CD14-positive monocyte (primary cell): Measurements from ENCODE around the gene NKG7. TPM values are rescaled to one million over a fixed set of nuclear protein-coding genes. Genes with fewer than 3 reads are reported as not detected.

Experiments
- DNase-seq, 3 donors: peaks; one replicate each; pipeline ENCODE4 v3.0.0-alpha.2; 2011 to 2022
- H2AFZ ChIP-seq: 2 replicates; pipeline ENCODE4 v1.6.0; 2012; ENCODE audit warnings: mild to moderate bottlenecking, low read depth, low read length, inconsistent platforms; ENCODE audit not compliant: insufficient read depth, poor library complexity, severe bottlenecking
- H3K27ac ChIP-seq, 2 donors: 1 replicate in 1 of 2; 2 replicates in 1 of 2; pipeline ENCODE4 v1.5.1; 2012 to 2013; ENCODE audit warnings: low read length in 2 of 2, control low read depth in 1 of 2, inconsistent platforms in 1 of 2, low read depth in 1 of 2, mild to moderate bottlenecking in 1 of 2
- H3K27me3 ChIP-seq, 2 donors: one replicate each; pipeline versions ENCODE4 v1.6.0 to v1.6.1; 2011 to 2013; ENCODE audit warnings: low read length in 2 of 2; ENCODE audit not compliant: control insufficient read depth in 2 of 2, insufficient read depth in 2 of 2
- H3K36me3 ChIP-seq, 2 donors: replicated peaks in 1 of 2; 1 replicate in 1 of 2; 2 replicates in 1 of 2; pipeline versions ENCODE4 v1.5.1 to v1.6.1; 2012 to 2013; ENCODE audit warnings: low read length in 2 of 2, control low read depth in 1 of 2, inconsistent platforms in 1 of 2, mild to moderate bottlenecking in 1 of 2; ENCODE audit not compliant: insufficient read depth in 2 of 2, control insufficient read depth in 1 of 2
- H3K4me1 ChIP-seq, 2 donors: 1 replicate in 1 of 2; 2 replicates in 1 of 2; pipeline versions ENCODE4 v1.5.1 to v1.6.1; 2012 to 2013; ENCODE audit warnings: low read length in 2 of 2, control low read depth in 1 of 2, inconsistent platforms in 1 of 2, mild to moderate bottlenecking in 1 of 2, moderate library complexity in 1 of 2; ENCODE audit not compliant: insufficient read depth in 2 of 2, control insufficient read depth in 1 of 2
- H3K4me2 ChIP-seq: replicated peaks from 2 replicates; pipeline ENCODE3; 2012; ENCODE audit warnings: low read length, moderate library complexity, mild to moderate bottlenecking; ENCODE audit not compliant: poor library complexity, severe bottlenecking; ENCODE audit errors: extremely low read depth
- H3K4me3 ChIP-seq, 3 experiments: fragments of 200-600 bp in 1 of 3; sonication (generic) in 1 of 3; replicated peaks in 1 of 3; 1 replicate in 2 of 3; 2 replicates in 1 of 3; pipeline ENCODE4 v1.5.1; 2011 to 2013; ENCODE audit warnings: low read length in 3 of 3, mild to moderate bottlenecking in 3 of 3, control low read depth in 2 of 3, low read depth in 2 of 3, inconsistent platforms in 1 of 3, moderate library complexity in 1 of 3
- H3K79me2 ChIP-seq: 2 replicates; pipeline ENCODE4 v1.6.0; 2012; ENCODE audit warnings: mild to moderate bottlenecking, control low read depth, inconsistent platforms, low read length, moderate library complexity; ENCODE audit not compliant: insufficient read depth
- H3K9ac ChIP-seq: 2 replicates; pipeline ENCODE4 v1.6.0; 2017; ENCODE audit warnings: low read length, mild to moderate bottlenecking; ENCODE audit not compliant: insufficient read depth, poor library complexity, severe bottlenecking
- H3K9me3 ChIP-seq, 2 donors: replicated peaks in 1 of 2; 1 replicate in 1 of 2; 2 replicates in 1 of 2; pipeline versions ENCODE4 v1.5.1 to v1.6.1; 2012 to 2013; ENCODE audit warnings: low read length in 2 of 2, control low read depth in 1 of 2; ENCODE audit not compliant: control insufficient read depth in 1 of 2, insufficient read depth in 1 of 2
- H4K20me1 ChIP-seq: 2 replicates; pipeline ENCODE4 v1.6.0; 2012; ENCODE audit warnings: mild to moderate bottlenecking, low read length, control low read depth, moderate library complexity; ENCODE audit not compliant: insufficient read depth
- H3K27ac Mint-ChIP-seq, 7 donors: one replicate each; pipeline ENCODE4 v1.8.0; 2020; ENCODE audit warnings: mild to moderate bottlenecking in 7 of 7, mixed read lengths in 7 of 7, moderate library complexity in 6 of 7, inconsistent platforms in 2 of 7
- H3K27me3 Mint-ChIP-seq, 3 donors: one replicate each; pipeline ENCODE4 v1.8.0; 2021 to 2022; ENCODE audit warnings: low read depth in 3 of 3, mild to moderate bottlenecking in 3 of 3, mixed read lengths in 3 of 3, moderate library complexity in 3 of 3, inconsistent platforms in 1 of 3
- H3K36me3 Mint-ChIP-seq, 2 donors: one replicate each; pipeline ENCODE4 v1.8.0; 2020; ENCODE audit warnings: mixed read lengths in 2 of 2, inconsistent platforms in 1 of 2, mild to moderate bottlenecking in 1 of 2
- H3K4me1 Mint-ChIP-seq: one replicate; pipeline ENCODE4 v1.8.0; 2020; ENCODE audit warnings: mild to moderate bottlenecking, mixed read lengths
- H3K4me3 Mint-ChIP-seq, 2 donors: one replicate each; pipeline ENCODE4 v1.8.0; 2020; ENCODE audit warnings: mild to moderate bottlenecking in 2 of 2, mixed read lengths in 2 of 2, moderate library complexity in 1 of 2
- H3K9me3 Mint-ChIP-seq, 7 donors: one replicate each; pipeline ENCODE4 v1.8.0; 2020 to 2022; ENCODE audit warnings: mixed read lengths in 7 of 7, mild to moderate bottlenecking in 6 of 7, moderate library complexity in 6 of 7, inconsistent platforms in 2 of 7
- CTCF ChIP-seq: fragments of 200-600 bp; IDR thresholded peaks from one replicate; pipeline ENCODE4 v1.8.0; 2022; ENCODE audit warnings: antibody characterized with exemption, mild to moderate bottlenecking
- WGBS: methylation state at CpG from one replicate; pipeline ENCODE4 v1.1.5; 2013; ENCODE audit warnings: missing lambda C conversion rate; ENCODE audit not compliant: insufficient coverage; 5-methylcytosine and 5-hydroxymethylcytosine counted together
- intact Hi-C, 2 donors: fragments of 100-400 bp; cut with micrococcal nuclease; formaldehyde crosslinking; loops; one replicate each; pipeline versions ENCODE4 v1.15.0 to v1.15.1; 2023
- polyA plus RNA-seq, 3 donors: library from polyadenylated mRNA; depleted of rRNA in 1 of 3; unstranded in 2 of 3; stranded (reverse) in 1 of 3; fragments of 300-500 nt in 2 of 3; fragments of >200 nt in 1 of 3; fragmentation: Illumina TruSeq in 2 of 3; gene quantifications; 1 replicate in 2 of 3; 2 replicates in 1 of 3; pipeline ENCODE4 v1.2.3, GENCODE V29; 2012 to 2021

The NKG7 gene
- polyA plus RNA-seq, 3 donors = 11.1 to 19.9 (median 16.4) TPM

- no peak for DNase-seq
- H4K20me1 ChIP-seq = no peaks in the 10 kb centered on the region
- Mint-ChIP-seq H3K4me3 (peak overlapping the region in 1 of 2 donors; percentile 59), H3K27ac (peak overlapping the region in 1 of 7 donors; percentile 81), H3K9me3 (peaks cover 0 to 1% (median 0%) of the 10 kb centered on the region in 7 donors), H3K4me1 (peaks cover 75% of the 10 kb centered on the region), H3K36me3 (peaks cover 0 to 1% of the 10 kb centered on the region in 2 donors), H3K27me3 (peaks cover 0 to 6% (median 0%) of the 10 kb centered on the region in 3 donors)
- H2AFZ ChIP-seq = peak overlapping the region; percentile 79
- no peaks in the 10 kb centered on the region for H3K9me3 ChIP-seq
- peaks cover 47% of the 10 kb centered on the region for H3K79me2 ChIP-seq
- H3K4me2 ChIP-seq = peak overlapping the region; percentile 62
- peaks cover 57 to 80% of the 10 kb centered on the region in 2 donors for H3K4me1 ChIP-seq
- no peaks in the 10 kb centered on the region for H3K27me3 ChIP-seq
- peak overlapping the region in 1 of 2 donors; percentile 81 for H3K27ac ChIP-seq
- H3K9ac ChIP-seq = no peak overlapping the region
- WGBS = 67% methylated on average over 1 of the region's 8 CpGs
- TF ChIP-seq CTCF = no peak
- H3K4me3 ChIP-seq = peak overlapping the region in 1 of 3 experiments; percentile 62
- H3K36me3 ChIP-seq = no peaks in the 10 kb centered on the region
- intact Hi-C loops = no loop called here
Observed at GRCh38 chr19:51371186-51371690, 1.2 kb downstream of the NKG7 start.

- no peak overlapping the region for H3K4me3 ChIP-seq
- no peaks in the 10 kb centered on the region for H4K20me1 ChIP-seq
- H3K27me3 ChIP-seq = no peaks in the 10 kb centered on the region
- Mint-ChIP-seq H3K27ac (peak overlapping the region in 2 of 7 donors; percentile 71 to 81), H3K4me3 (peak overlapping the region in 1 of 2 donors; percentile 1), H3K27me3 (peaks cover 0 to 6% (median 0%) of the 10 kb centered on the region in 3 donors), H3K36me3 (no peaks in the 10 kb centered on the region), H3K9me3 (peaks cover 0 to 1% (median 0%) of the 10 kb centered on the region in 7 donors), H3K4me1 (peaks cover 72% of the 10 kb centered on the region)
- H3K4me2 ChIP-seq = no peak overlapping the region
- no peak for DNase-seq
- intact Hi-C loops = no loop called here
- H2AFZ ChIP-seq = no peak overlapping the region
- peaks cover 56% of the 10 kb centered on the region for H3K79me2 ChIP-seq
- WGBS = 93% methylated on average over 3 of the region's 4 CpGs
- no peak overlapping the region for H3K9ac ChIP-seq
- H3K9me3 ChIP-seq = no peaks in the 10 kb centered on the region
- H3K4me1 ChIP-seq = peaks cover 57 to 78% of the 10 kb centered on the region in 2 donors
- TF ChIP-seq CTCF = no peak
- H3K36me3 ChIP-seq = no peaks in the 10 kb centered on the region
- no peak overlapping the region for H3K27ac ChIP-seq
Observed at GRCh38 chr19:51370230-51370629, 2.2 kb downstream of the NKG7 start.
